SU-DHL-6 (cell line): ENCODE results near the gene IPO9.

Experiments used
- H2AFZ ChIP-seq: fragments of 200-600 bp; sonication (generic); 2 replicates; pipeline ENCODE4 v1.6.1; 2014; ENCODE audit warnings: low read depth, mild to moderate bottlenecking, moderate library complexity, mixed read lengths, antibody characterized with exemption, low read length; ENCODE audit not compliant: severe bottlenecking
- H3F3A ChIP-seq: fragments of 200-600 bp; shearing (Covaris generic); 2 replicates; pipeline ENCODE4 v1.6.0; 2016; ENCODE audit warnings: antibody characterized with exemption, mild to moderate bottlenecking; ENCODE audit not compliant: insufficient read depth
- H3K27ac ChIP-seq: fragments of 200-600 bp; sonication (generic); 2 replicates; pipeline ENCODE4 v1.5.1; 2016; ENCODE audit warnings: low read depth, mild to moderate bottlenecking, low read length, moderate library complexity, mixed read lengths
- H3K27me3 ChIP-seq: fragments of 200-600 bp; sonication (generic), shearing (Covaris generic); 2 replicates; pipeline ENCODE4 v1.6.0; 2014; ENCODE audit warnings: mild to moderate bottlenecking, low read length
- H3K36me3 ChIP-seq: fragments of 200-600 bp; sonication (generic); 2 replicates; pipeline ENCODE4 v1.6.1; 2014; ENCODE audit warnings: mild to moderate bottlenecking, low read length, mixed read lengths
- H3K4me2 ChIP-seq: fragments of 300-600, 200-600 bp; shearing (Covaris generic), sonication (generic); 2 replicates; pipeline ENCODE4 v1.6.0; 2014; ENCODE audit warnings: low read length, low read depth, mild to moderate bottlenecking; ENCODE audit not compliant: poor library complexity, severe bottlenecking
- H3K4me3 ChIP-seq: fragments of 200-600 bp; sonication (generic); 2 replicates; pipeline ENCODE4 v1.5.1; 2014; ENCODE audit warnings: antibody characterized with exemption, low read length, mild to moderate bottlenecking, mixed read lengths; ENCODE audit not compliant: insufficient read depth, poor library complexity, severe bottlenecking
- H3K79me2 ChIP-seq: fragments of 200-600 bp; sonication (generic); 2 replicates; pipeline ENCODE4 v1.6.1; 2014; ENCODE audit warnings: mild to moderate bottlenecking, low read length, moderate library complexity; ENCODE audit not compliant: insufficient read depth
- H3K9ac ChIP-seq: fragments of 200-600 bp; sonication (generic); 2 replicates; pipeline ENCODE4 v1.7.0; 2014; ENCODE audit warnings: mild to moderate bottlenecking, low read length
- H3K9me2 ChIP-seq: fragments of 200-600 bp; sonication (generic); replicated peaks from 2 replicates; pipeline ENCODE4 v1.6.1; 2014; ENCODE audit warnings: low read length; ENCODE audit not compliant: insufficient read depth
- H3K9me3 ChIP-seq: fragments of 200-600 bp; sonication (generic); 2 replicates; pipeline ENCODE4 v1.6.1; 2014; ENCODE audit warnings: low read length, mixed read lengths; ENCODE audit not compliant: insufficient read depth
- H4K20me1 ChIP-seq: fragments of 200-600 bp; sonication (generic); 2 replicates; pipeline ENCODE4 v1.6.1; 2014; ENCODE audit warnings: low read depth, mild to moderate bottlenecking, antibody characterized with exemption, low read length, moderate library complexity, mixed read lengths
- EZH2phosphoT487 ChIP-seq: fragments of 200-600 bp; sonication (generic), shearing (Covaris generic); conservative IDR thresholded peaks from 2 replicates; pipeline ENCODE4 v1.6.1; 2018; ENCODE audit warnings: mild to moderate bottlenecking, antibody characterized with exemption, low read length, moderate library complexity, mixed read lengths
- TF ChIP-seq, protein P1 (sequence below): fragments of 200-600 bp; sonication (generic); IDR thresholded peaks from one replicate; pipeline ENCODE4 v1.5.1; 2017; ENCODE audit warnings: antibody characterized with exemption, mild to moderate bottlenecking, low read length, moderate library complexity; ENCODE audit not compliant: insufficient read depth, poor library complexity, severe bottlenecking

IPO9 gene

DNA sequence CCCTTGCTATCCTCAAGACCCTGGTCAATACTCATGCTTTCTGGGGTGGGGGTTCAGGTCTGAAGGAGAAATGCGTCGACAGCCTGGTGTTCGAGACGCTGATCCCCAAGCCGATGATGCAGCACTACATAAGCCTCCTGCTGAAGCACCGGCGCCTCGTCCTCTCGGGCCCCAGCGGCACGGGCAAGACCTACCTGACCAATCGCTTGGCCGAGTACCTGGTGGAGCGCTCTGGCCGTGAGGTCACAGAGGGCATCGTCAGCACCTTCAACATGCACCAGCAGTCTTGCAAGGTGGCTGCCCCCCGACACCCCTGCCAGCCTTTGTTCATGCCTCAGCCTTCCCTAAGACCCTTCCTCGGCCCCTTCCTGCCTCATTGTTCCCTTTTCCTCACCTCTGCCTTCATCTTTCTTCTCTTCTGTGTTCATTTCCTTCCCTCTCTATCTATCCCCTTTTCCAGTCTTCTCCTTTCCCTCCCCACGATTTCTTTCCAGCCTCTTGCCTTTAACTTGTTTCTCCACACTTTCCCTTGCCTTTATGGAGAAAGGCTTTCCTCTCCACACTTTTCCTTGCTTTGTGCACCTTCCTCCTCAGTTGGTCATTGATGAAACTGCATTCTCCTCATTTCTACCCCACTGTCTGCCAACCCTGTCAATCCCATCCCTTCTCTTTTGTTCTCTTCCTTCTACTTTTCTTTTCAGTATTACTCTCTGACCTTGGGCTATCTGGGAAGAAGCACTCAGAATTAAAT is 18.3 kb upstream of the IPO9 start:
- H3K9me3 ChIP-seq: no peaks in the 10 kb centered on the region
- H3K79me2 ChIP-seq: no peaks in the 10 kb centered on the region
- no peaks in the 10 kb centered on the region for H3K36me3 ChIP-seq
- H3K4me3 ChIP-seq: no peak overlapping the region
- no peak overlapping the region for H3K27ac ChIP-seq
- no peak overlapping the region for H3K9ac ChIP-seq
- H3F3A ChIP-seq: no peaks in the 10 kb centered on the region
- TF ChIP-seq, protein P1, sequence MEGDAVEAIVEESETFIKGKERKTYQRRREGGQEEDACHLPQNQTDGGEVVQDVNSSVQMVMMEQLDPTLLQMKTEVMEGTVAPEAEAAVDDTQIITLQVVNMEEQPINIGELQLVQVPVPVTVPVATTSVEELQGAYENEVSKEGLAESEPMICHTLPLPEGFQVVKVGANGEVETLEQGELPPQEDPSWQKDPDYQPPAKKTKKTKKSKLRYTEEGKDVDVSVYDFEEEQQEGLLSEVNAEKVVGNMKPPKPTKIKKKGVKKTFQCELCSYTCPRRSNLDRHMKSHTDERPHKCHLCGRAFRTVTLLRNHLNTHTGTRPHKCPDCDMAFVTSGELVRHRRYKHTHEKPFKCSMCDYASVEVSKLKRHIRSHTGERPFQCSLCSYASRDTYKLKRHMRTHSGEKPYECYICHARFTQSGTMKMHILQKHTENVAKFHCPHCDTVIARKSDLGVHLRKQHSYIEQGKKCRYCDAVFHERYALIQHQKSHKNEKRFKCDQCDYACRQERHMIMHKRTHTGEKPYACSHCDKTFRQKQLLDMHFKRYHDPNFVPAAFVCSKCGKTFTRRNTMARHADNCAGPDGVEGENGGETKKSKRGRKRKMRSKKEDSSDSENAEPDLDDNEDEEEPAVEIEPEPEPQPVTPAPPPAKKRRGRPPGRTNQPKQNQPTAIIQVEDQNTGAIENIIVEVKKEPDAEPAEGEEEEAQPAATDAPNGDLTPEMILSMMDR: no peak
- no peak for TF ChIP-seq EZH2phosphoT487
- H3K9me2 ChIP-seq: no peaks in the 10 kb centered on the region
- H2AFZ ChIP-seq: no peak overlapping the region
- no peak overlapping the region for H3K4me2 ChIP-seq
- H3K27me3 ChIP-seq: no peaks in the 10 kb centered on the region
- H4K20me1 ChIP-seq: no peaks in the 10 kb centered on the region

DNA sequence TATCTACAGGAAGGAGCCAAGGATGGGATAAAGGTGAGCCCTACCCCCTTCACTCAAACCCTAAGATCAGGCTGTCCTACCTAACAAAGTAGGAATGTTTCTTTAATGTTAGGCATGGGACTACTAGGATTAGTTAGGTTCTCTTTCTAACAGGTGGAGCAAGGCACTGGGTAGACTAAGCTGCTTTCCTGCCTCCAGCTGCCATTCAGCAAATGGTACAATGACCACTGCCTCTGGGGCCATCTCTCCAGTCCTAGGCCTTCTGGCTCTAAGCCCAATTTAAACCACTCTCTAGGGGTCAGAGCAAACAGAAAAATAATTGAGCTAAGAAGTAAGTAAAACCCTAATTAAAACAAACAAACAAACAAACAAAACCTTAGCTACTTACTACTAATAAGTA is 15.7 kb upstream of the IPO9 start:
- Histone ChIP-seq H3F3A (no peaks in the 10 kb centered on the region), H3K9ac (no peak overlapping the region), H2AFZ (no peak overlapping the region), H3K27ac (no peak overlapping the region), H3K9me3 (no peaks in the 10 kb centered on the region), H3K9me2 (no peaks in the 10 kb centered on the region), H3K27me3 (no peaks in the 10 kb centered on the region), H3K36me3 (no peaks in the 10 kb centered on the region), H3K4me3 (no peak overlapping the region), H4K20me1 (no peaks in the 10 kb centered on the region), H3K79me2 (no peaks in the 10 kb centered on the region), H3K4me2 (no peak overlapping the region)
- TF ChIP-seq EZH2phosphoT487: no peak
- TF ChIP-seq, protein P1: no peak

DNA sequence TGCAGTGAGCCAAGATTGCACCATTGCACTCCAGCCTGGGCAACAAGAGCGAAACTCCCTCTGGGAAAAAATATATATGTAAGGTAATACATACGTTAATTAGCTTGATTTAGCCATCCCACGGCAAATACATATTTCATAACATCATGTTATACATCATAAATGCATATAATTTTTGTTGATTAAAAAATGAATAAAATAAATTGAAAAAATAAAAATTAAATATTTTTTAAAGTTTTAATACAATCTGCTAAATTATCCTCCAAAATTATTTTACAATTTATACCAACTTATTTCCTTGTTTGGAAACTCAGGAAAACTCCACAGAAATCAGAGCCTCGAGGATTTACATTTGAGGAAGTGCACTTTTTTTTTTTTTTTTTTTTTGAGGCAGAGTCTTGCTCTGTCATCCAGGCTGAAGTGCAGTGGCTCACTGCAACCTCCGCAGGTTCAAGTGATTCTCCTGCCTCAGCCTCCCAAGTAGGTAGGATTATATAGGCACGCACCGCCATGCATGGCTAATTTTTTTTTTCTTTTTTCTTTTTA is 12.6 kb upstream of the IPO9 start:
- no peak overlapping the region for H3K27ac ChIP-seq
- no peaks in the 10 kb centered on the region for H3K27me3 ChIP-seq
- TF ChIP-seq, protein P1: no peak
- no peak for TF ChIP-seq EZH2phosphoT487
- H3K9me3 ChIP-seq: no peaks in the 10 kb centered on the region
- H3K36me3 ChIP-seq: no peaks in the 10 kb centered on the region
- H3K4me3 ChIP-seq: no peak overlapping the region
- no peaks in the 10 kb centered on the region for H3K9me2 ChIP-seq
- no peaks in the 10 kb centered on the region for H3F3A ChIP-seq
- H3K79me2 ChIP-seq: no peaks in the 10 kb centered on the region
- H3K4me2 ChIP-seq: no peak overlapping the region
- H2AFZ ChIP-seq: no peak overlapping the region
- no peaks in the 10 kb centered on the region for H4K20me1 ChIP-seq
- H3K9ac ChIP-seq: no peak overlapping the region
